ENCODE data around the gene CDH13. TPM values are rescaled to one million over a fixed set of nuclear protein-coding genes. Genes with fewer than 3 reads are reported as not detected.

CDH13 gene
- total and polyA plus RNA-seq, 9 of the 15 experiments (the other 6 are each of a cell fraction or from before 2014, with no cell fraction given) = 0.03 TPM; not detected in 8

DNA sequence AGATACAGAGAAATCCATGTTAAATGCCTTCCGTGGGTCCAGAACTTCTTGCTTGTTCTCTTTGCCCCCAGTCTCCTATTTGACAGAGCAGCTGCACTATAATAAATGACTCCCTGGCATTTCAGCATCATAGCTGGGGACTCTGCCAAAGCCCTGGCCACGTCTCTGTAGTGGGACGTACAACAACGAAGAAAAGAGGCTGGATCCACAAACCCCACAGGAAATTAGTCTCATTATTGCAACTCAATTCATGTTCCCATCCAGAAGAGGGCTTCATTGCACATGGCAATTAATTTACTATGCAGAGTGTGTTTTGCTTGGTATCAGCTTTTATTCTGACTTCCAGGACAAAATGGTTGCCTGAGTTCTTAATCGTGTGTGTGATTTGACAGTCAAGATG lies 121.3 kb downstream of the CDH13 start:
- no peak overlapping the region for H3K4me2 ChIP-seq (ENCODE audit: insufficient read depth, low read length)
- no peak for DNase-seq (ENCODE audit: extremely low read depth in 1 of 4, low spot score in 3 of 4)
- in situ Hi-C loops (cut with MboI) (no loop called here), intact Hi-C loops (cut with micrococcal nuclease) (no loop called here)
- no peaks in the 10 kb centered on the region for H3K36me3 ChIP-seq (ENCODE audit: control insufficient read depth, insufficient read depth, low read length)
- CTCF ChIA-PET (ENCODE audit: low intra/inter-chr PET ratio) = no interaction called here
- ATAC-seq = no peak
- no peaks in the 10 kb centered on the region for H3K27me3 ChIP-seq (ENCODE audit: control insufficient read depth in 2 of 2, insufficient read depth in 2 of 2, low read length in 2 of 2)
- no peaks in the 10 kb centered on the region for H4K20me1 ChIP-seq (replicated peaks; ENCODE audit: control insufficient read depth, insufficient read depth, low read length)
- POLR2A ChIA-PET = interaction anchor here (1.1 kb wide), 1 partner anchor 17 kb away, joined by 3 read pairs; no protein-coding TSS in a partner anchor
- no peak overlapping the region for H3K9ac ChIP-seq (ENCODE audit: insufficient read depth in 1 of 2, low read depth in 2 of 2, low read length in 2 of 2)
- BruUV-seq (replicated peaks) = no TSS peak
- no peak overlapping the region for H3K27ac ChIP-seq (ENCODE audit: extremely low read depth, low read depth, low read length)
- H2AFZ ChIP-seq (ENCODE audit: low read depth, low read length) = no peak overlapping the region
- TF ChIP-seq, protein P1, sequence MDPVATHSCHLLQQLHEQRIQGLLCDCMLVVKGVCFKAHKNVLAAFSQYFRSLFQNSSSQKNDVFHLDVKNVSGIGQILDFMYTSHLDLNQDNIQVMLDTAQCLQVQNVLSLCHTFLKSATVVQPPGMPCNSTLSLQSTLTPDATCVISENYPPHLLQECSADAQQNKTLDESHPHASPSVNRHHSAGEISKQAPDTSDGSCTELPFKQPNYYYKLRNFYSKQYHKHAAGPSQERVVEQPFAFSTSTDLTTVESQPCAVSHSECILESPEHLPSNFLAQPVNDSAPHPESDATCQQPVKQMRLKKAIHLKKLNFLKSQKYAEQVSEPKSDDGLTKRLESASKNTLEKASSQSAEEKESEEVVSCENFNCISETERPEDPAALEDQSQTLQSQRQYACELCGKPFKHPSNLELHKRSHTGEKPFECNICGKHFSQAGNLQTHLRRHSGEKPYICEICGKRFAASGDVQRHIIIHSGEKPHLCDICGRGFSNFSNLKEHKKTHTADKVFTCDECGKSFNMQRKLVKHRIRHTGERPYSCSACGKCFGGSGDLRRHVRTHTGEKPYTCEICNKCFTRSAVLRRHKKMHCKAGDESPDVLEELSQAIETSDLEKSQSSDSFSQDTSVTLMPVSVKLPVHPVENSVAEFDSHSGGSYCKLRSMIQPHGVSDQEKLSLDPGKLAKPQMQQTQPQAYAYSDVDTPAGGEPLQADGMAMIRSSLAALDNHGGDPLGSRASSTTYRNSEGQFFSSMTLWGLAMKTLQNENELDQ (CRISPR knock-in tag; IDR thresholded peaks at IDR 0.05; ENCODE audit: borderline replicate concordance) = no peak
- no peak for TF ChIP-seq ZNF830 (CRISPR knock-in tag; IDR thresholded peaks at IDR 0.05)
- TF ChIP-seq, protein P2, sequence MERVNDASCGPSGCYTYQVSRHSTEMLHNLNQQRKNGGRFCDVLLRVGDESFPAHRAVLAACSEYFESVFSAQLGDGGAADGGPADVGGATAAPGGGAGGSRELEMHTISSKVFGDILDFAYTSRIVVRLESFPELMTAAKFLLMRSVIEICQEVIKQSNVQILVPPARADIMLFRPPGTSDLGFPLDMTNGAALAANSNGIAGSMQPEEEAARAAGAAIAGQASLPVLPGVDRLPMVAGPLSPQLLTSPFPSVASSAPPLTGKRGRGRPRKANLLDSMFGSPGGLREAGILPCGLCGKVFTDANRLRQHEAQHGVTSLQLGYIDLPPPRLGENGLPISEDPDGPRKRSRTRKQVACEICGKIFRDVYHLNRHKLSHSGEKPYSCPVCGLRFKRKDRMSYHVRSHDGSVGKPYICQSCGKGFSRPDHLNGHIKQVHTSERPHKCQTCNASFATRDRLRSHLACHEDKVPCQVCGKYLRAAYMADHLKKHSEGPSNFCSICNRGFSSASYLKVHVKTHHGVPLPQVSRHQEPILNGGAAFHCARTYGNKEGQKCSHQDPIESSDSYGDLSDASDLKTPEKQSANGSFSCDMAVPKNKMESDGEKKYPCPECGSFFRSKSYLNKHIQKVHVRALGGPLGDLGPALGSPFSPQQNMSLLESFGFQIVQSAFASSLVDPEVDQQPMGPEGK (CRISPR knock-in tag; IDR thresholded peaks at IDR 0.05; ENCODE audit: borderline replicate concordance) = no peak
- TF ChIP-seq DIDO1 (tag; IDR thresholded peaks at IDR 0.05; ENCODE audit: low read depth) = no peak
- no peak for TF ChIP-seq FUS (optimal IDR thresholded peaks at IDR 0.05; ENCODE audit: low read depth, low read length)
- no peak for TF ChIP-seq PPARD (CRISPR knock-in tag; IDR thresholded peaks at IDR 0.05)
- no peak for TF ChIP-seq E4F1 (CRISPR knock-in tag; IDR thresholded peaks at IDR 0.05; ENCODE audit: borderline replicate concordance)
- no peak for TF ChIP-seq BCOR (IDR thresholded peaks at IDR 0.05)
- no peaks in the 10 kb centered on the region for H3K4me1 ChIP-seq (replicated peaks in 1 of 2; ENCODE audit: control insufficient read depth in 2 of 2, insufficient read depth in 2 of 2, low read length in 2 of 2)
- no peaks in the 10 kb centered on the region for H3K9me3 ChIP-seq (replicated peaks; ENCODE audit: control insufficient read depth, insufficient read depth, low read depth, low read length)
- no peak overlapping the region for H3K4me3 ChIP-seq
- 0% methylated on average over 5 of the region's 5 CpGs for WGBS (ENCODE audit: insufficient coverage, low coverage, missing lambda C conversion rate)
- FAIRE-seq = no peak
- H3K79me2 ChIP-seq (ENCODE audit: control insufficient read depth, insufficient read depth, low read length) = no peaks in the 10 kb centered on the region
- no peaks in the 10 kb centered on the region for H3K9me1 ChIP-seq (ENCODE audit: control insufficient read depth, insufficient read depth, low read length)

Data from K562 (cell line).